HEK293 (cell line): ENCODE data around the gene GNB3.

Experiments used
- HOXC10 ChIP-seq: sonication (generic); formaldehyde crosslinking; IDR thresholded peaks from 2 replicates; pipeline ENCODE4 v1.8.1; 2023; ENCODE audit warnings: mild to moderate bottlenecking, missing genetic modification reagents
- ZBTB7A ChIP-seq: fragments of 450-650 bp; formaldehyde crosslinking; IDR thresholded peaks from 2 replicates; pipeline ENCODE4 v1.5.1; 2016; ENCODE audit warnings: low read depth, missing biosample characterization, missing genetic modification characterization
- ZNF140 ChIP-seq: fragments of 450-650 bp; formaldehyde crosslinking; IDR thresholded peaks from 2 replicates; pipeline ENCODE4 v1.5.1; 2016; ENCODE audit warnings: missing biosample characterization, missing genetic modification characterization
- ZNF585B ChIP-seq: fragments of 450-650 bp; formaldehyde crosslinking; IDR thresholded peaks from 2 replicates; pipeline ENCODE4 v1.5.1; 2016; ENCODE audit warnings: missing biosample characterization, missing genetic modification characterization
- TF ChIP-seq, protein P1 (sequence below): fragments of 450-650 bp; formaldehyde crosslinking; IDR thresholded peaks from 2 replicates; pipeline ENCODE4 v1.5.1; 2016; ENCODE audit warnings: missing biosample characterization, missing genetic modification characterization

DNA sequence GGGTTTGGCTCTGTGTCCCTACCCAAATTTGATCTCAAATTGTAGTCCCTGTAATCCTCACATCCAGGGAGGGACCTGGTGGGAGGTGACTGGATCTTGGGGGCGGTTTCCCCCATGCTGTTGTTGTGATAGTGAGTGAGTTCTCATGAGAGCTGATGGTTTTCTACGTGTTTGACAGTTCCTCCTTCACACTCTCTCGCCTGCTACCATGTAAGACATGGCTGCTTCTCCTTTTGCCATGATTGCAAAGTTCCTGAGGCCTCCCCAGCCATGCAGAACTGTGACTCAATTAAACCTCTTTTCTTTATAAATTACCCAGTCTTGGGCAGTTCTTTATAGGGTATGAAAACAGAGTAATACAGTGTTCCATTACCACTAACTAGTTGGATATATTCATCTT is 53.6 kb downstream of the GNB3 start:
- TF ChIP-seq ZNF585B (tag by site-specific recombination) (no peak), HOXC10 (no peak), ZBTB7A (tag by site-specific recombination) (no peak), ZNF140 (tag by site-specific recombination) (no peak)
- TF ChIP-seq, protein P1, sequence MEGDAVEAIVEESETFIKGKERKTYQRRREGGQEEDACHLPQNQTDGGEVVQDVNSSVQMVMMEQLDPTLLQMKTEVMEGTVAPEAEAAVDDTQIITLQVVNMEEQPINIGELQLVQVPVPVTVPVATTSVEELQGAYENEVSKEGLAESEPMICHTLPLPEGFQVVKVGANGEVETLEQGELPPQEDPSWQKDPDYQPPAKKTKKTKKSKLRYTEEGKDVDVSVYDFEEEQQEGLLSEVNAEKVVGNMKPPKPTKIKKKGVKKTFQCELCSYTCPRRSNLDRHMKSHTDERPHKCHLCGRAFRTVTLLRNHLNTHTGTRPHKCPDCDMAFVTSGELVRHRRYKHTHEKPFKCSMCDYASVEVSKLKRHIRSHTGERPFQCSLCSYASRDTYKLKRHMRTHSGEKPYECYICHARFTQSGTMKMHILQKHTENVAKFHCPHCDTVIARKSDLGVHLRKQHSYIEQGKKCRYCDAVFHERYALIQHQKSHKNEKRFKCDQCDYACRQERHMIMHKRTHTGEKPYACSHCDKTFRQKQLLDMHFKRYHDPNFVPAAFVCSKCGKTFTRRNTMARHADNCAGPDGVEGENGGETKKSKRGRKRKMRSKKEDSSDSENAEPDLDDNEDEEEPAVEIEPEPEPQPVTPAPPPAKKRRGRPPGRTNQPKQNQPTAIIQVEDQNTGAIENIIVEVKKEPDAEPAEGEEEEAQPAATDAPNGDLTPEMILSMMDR: no peak
